Measurements from ENCODE around the gene DUSP16.
A peak's percentile ranks its signal among the peaks of the same experiment; 100 is the strongest.
"Not testable (repeated sequence)": the region's sequence is repeated elsewhere in the genome, so short reads cannot be mapped to it uniquely, and the experiment has no call there.

DUSP16 gene

DNA sequence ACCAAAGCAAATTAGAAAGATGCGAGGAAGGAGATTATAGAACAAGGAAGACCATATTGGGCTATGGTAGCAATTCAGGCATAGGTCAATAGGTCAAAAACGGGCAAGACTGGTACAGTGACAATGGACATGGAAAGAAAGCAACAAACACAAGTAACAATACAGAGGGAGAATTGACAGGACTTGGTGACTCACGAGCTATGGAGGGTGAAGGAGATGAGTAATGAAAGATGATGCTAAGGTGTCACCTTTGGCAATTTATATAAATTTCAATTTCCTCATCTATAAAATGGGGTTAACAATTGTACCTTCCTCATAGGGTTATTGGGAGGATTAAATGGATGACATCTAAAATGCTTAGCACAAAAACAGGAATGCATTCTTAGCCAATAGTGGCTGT, 15.1 kb upstream of the DUSP16 start:
- Histone ChIP-seq H3K27ac (no peak overlapping the region), H3K4me3 (ENCODE audit: low read depth, low read length) (no peak overlapping the region), H3K27me3 (replicated peaks) (no peaks in the 10 kb centered on the region), H3K36me3 (replicated peaks) (no peaks in the 10 kb centered on the region)
- TF ChIP-seq CTCF (IDR thresholded peaks at IDR 0.05; ENCODE audit: low read depth, low read length, missing control alignments), result no peak
- in situ Hi-C loops (cut with HindIII; ENCODE audit: low pct_ligation_motif_present, low sequenced_read_pairs), result no loop called here
- DNase-seq, result no peak

GRCh38 chr12:12572659-12573058, 10.0 kb upstream of the DUSP16 start:
- Histone ChIP-seq H3K36me3 (replicated peaks) (no peaks in the 10 kb centered on the region), H3K27ac (no peak overlapping the region), H3K4me3 (ENCODE audit: low read depth, low read length) (no peak overlapping the region), H3K27me3 (replicated peaks) (no peaks in the 10 kb centered on the region)
- in situ Hi-C loops (cut with HindIII; ENCODE audit: low pct_ligation_motif_present, low sequenced_read_pairs), result no loop called here
- DNase-seq, result no peak
- no peak for TF ChIP-seq CTCF (IDR thresholded peaks at IDR 0.05; ENCODE audit: low read depth, low read length, missing control alignments)

GRCh38 chr12:12565971-12566370, 3.3 kb upstream of the DUSP16 start:
- H3K27ac ChIP-seq; H3K27me3 ChIP-seq (replicated peaks); in situ Hi-C loops (cut with HindIII; ENCODE audit: low pct_ligation_motif_present, low sequenced_read_pairs); H3K4me3 ChIP-seq (ENCODE audit: low read depth, low read length); DNase-seq; H3K36me3 ChIP-seq (replicated peaks): not testable (repeated sequence)

DNA sequence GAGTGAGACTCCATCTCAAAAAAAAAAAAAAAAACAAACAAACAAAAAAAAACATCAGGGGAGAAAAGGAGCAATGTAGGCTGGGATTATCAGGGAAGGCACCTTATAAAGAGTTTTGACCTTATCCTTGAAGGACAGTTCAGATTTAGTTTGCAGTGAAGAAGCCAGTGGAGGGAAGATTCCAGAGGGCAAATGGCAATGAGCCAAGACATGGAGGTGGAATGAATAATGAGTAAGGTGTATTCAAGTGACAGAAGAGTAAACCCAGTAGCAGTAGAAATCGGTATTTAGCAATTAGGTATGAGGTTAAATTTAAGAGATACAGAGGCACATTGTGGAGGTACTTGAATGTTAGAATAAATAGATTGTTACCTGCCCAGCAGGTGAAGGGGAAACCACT, 2.2 kb upstream of the DUSP16 start:
- DNase-seq, result no peak
- no peaks in the 10 kb centered on the region for H3K27me3 ChIP-seq (replicated peaks)
- in situ Hi-C loops (cut with HindIII; ENCODE audit: low pct_ligation_motif_present, low sequenced_read_pairs), result no loop called here
- H3K36me3 ChIP-seq (replicated peaks), result no peaks in the 10 kb centered on the region
- no peak overlapping the region for H3K27ac ChIP-seq
- no peak for TF ChIP-seq CTCF (IDR thresholded peaks at IDR 0.05; ENCODE audit: low read depth, low read length, missing control alignments)
- H3K4me3 ChIP-seq (ENCODE audit: low read depth, low read length), result no peak overlapping the region

GRCh38 chr12:12563290-12563928, 746 bp upstream of the DUSP16 start:
- Histone ChIP-seq H3K27ac (peak overlapping the region; percentile 92), H3K27me3 (replicated peaks) (no peaks in the 10 kb centered on the region), H3K36me3 (replicated peaks) (no peaks in the 10 kb centered on the region), H3K4me3 (ENCODE audit: low read depth, low read length) (peak overlapping the region; percentile 81)
- DNase-seq, result peak; percentile 11
- in situ Hi-C loops (cut with HindIII; ENCODE audit: low pct_ligation_motif_present, low sequenced_read_pairs), result no loop called here
- no peak for TF ChIP-seq CTCF (IDR thresholded peaks at IDR 0.05; ENCODE audit: low read depth, low read length, missing control alignments)

GRCh38 chr12:12562016-12562483, 613 bp downstream of the DUSP16 start:
- in situ Hi-C loops (cut with HindIII; ENCODE audit: low pct_ligation_motif_present, low sequenced_read_pairs), result no loop called here
- DNase-seq, result no peak
- no peak for TF ChIP-seq CTCF (IDR thresholded peaks at IDR 0.05; ENCODE audit: low read depth, low read length, missing control alignments)
- peak overlapping the region; percentile 92 for H3K27ac ChIP-seq
- H3K27me3 ChIP-seq (replicated peaks), result no peaks in the 10 kb centered on the region
- no peaks in the 10 kb centered on the region for H3K36me3 ChIP-seq (replicated peaks)
- H3K4me3 ChIP-seq (ENCODE audit: low read depth, low read length), result peak overlapping the region; percentile 81
